ENCODE data around the gene ELMO1. TPM values are rescaled to one million over a fixed set of nuclear protein-coding genes. Genes with fewer than 3 reads are reported as not detected.

The ELMO1 gene
- total RNA-seq, 1 experiment from 2014 or later: 7.8 TPM

DNA sequence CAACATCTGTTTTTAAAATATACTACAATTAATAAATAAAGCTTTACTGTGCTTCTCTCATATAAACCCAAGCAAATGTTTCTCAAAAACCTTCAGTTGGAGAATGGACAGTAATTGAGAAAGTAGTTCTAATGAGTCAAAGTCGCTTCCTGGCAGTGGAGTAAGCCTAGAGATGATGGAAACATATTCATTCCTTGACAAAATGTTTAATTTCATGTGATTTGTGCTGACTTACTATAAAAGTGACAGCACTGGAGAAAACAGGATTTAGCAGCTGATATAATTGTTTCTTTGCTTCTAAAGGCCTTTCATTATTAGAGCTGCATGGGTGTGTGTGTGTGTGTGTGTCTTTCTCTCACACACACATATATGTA is 9.0 kb downstream of the ELMO1 start:
- Mint-ChIP-seq H3K36me3 (ENCODE audit: insufficient read depth in 1 of 3, low read depth in 3 of 3) (no peaks in the 10 kb centered on the region), H3K4me1 (peaks cover 13 to 19% of the 10 kb centered on the region in 2 experiments), H3K4me3 (no peak overlapping the region), H3K27me3 (ENCODE audit: low read depth) (no peaks in the 10 kb centered on the region), H3K27ac (no peak overlapping the region), H3K9me3 (no peaks in the 10 kb centered on the region)
- H2AFZ ChIP-seq (ENCODE audit: low read length): no peak overlapping the region
- H3K23me2 ChIP-seq (ENCODE audit: insufficient read length, low read depth, low read length, poor library complexity, severe bottlenecking): no peaks in the 10 kb centered on the region
- H3K9ac ChIP-seq (ENCODE audit: extremely low read depth, insufficient read length, low read length): no peak overlapping the region
- no peak overlapping the region for H2BK5ac ChIP-seq (ENCODE audit: insufficient read length, low read length)
- no peak overlapping the region for H2AK5ac ChIP-seq (ENCODE audit: insufficient read length, low read length)
- no peak overlapping the region for H3K27ac ChIP-seq (ENCODE audit: insufficient read length, low read depth, low read length)
- no peak overlapping the region for H3K14ac ChIP-seq (ENCODE audit: insufficient read depth, low read length)
- H2BK20ac ChIP-seq (ENCODE audit: low read depth, low read length, poor library complexity, severe bottlenecking): no peak overlapping the region
- no peak overlapping the region for H2BK12ac ChIP-seq (ENCODE audit: insufficient read length, low read depth, low read length)
- WGBS (ENCODE audit: extremely low coverage, insufficient read length, low lambda C conversion rate): no CpG with 5 or more reads among the region's 1 CpG
- DNase-seq: no peak
- H3K79me2 ChIP-seq (ENCODE audit: insufficient read depth, low read length): peaks cover 2% of the 10 kb centered on the region; the same call in 1 of the 2 replicates
- H4K5ac ChIP-seq (ENCODE audit: insufficient read length, low read depth, low read length): no peak overlapping the region
- H4K91ac ChIP-seq (ENCODE audit: insufficient read length, low read depth, low read length): no peak overlapping the region
- H3K18ac ChIP-seq (ENCODE audit: insufficient read length, low read depth, low read length): no peak overlapping the region
- H3K79me1 ChIP-seq (ENCODE audit: insufficient read depth, low read depth, low read length, poor library complexity, severe bottlenecking): no peaks in the 10 kb centered on the region
- no peaks in the 10 kb centered on the region for H3K9me3 ChIP-seq (ENCODE audit: control insufficient read depth, low read depth, low read length)
- no peaks in the 10 kb centered on the region for H3K27me3 ChIP-seq (ENCODE audit: insufficient read depth, low read length)
- no peak overlapping the region for H3T11ph ChIP-seq (ENCODE audit: low read length)
- H4K8ac ChIP-seq (replicated peaks; ENCODE audit: insufficient read length, low read depth, low read length): no peak overlapping the region
- no peaks in the 10 kb centered on the region for H4K20me1 ChIP-seq (ENCODE audit: control insufficient read depth, insufficient read depth, insufficient read length)
- H3K56ac ChIP-seq (ENCODE audit: insufficient read length, low read depth, low read length): no peak overlapping the region
- peaks cover under 1% of the 10 kb centered on the region; the same call in 1 of the 2 replicates for H3K4me1 ChIP-seq (ENCODE audit: insufficient read depth, low read length)
- TF ChIP-seq, protein P1, sequence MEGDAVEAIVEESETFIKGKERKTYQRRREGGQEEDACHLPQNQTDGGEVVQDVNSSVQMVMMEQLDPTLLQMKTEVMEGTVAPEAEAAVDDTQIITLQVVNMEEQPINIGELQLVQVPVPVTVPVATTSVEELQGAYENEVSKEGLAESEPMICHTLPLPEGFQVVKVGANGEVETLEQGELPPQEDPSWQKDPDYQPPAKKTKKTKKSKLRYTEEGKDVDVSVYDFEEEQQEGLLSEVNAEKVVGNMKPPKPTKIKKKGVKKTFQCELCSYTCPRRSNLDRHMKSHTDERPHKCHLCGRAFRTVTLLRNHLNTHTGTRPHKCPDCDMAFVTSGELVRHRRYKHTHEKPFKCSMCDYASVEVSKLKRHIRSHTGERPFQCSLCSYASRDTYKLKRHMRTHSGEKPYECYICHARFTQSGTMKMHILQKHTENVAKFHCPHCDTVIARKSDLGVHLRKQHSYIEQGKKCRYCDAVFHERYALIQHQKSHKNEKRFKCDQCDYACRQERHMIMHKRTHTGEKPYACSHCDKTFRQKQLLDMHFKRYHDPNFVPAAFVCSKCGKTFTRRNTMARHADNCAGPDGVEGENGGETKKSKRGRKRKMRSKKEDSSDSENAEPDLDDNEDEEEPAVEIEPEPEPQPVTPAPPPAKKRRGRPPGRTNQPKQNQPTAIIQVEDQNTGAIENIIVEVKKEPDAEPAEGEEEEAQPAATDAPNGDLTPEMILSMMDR (conservative IDR thresholded peaks at IDR 0.05): no peak
- H2BK15ac ChIP-seq (ENCODE audit: low read depth, low read length): no peak overlapping the region
- H3K23ac ChIP-seq (ENCODE audit: insufficient read length, low read depth, low read length): no peak overlapping the region
- H3K4ac ChIP-seq (ENCODE audit: low read depth, low read length): no peak overlapping the region
- no peak overlapping the region for H2BK120ac ChIP-seq (ENCODE audit: low read depth, low read length, poor library complexity, severe bottlenecking)
- no peak overlapping the region for H3K4me2 ChIP-seq (ENCODE audit: insufficient read depth, insufficient read length, low read length)
